ENCODE data around the gene FAM174C. TPM values are rescaled to one million over a fixed set of nuclear protein-coding genes. Genes with fewer than 3 reads are reported as not detected.

FAM174C gene
- total RNA-seq, 1 experiment from 2014 or later = 77.1 TPM

DNA sequence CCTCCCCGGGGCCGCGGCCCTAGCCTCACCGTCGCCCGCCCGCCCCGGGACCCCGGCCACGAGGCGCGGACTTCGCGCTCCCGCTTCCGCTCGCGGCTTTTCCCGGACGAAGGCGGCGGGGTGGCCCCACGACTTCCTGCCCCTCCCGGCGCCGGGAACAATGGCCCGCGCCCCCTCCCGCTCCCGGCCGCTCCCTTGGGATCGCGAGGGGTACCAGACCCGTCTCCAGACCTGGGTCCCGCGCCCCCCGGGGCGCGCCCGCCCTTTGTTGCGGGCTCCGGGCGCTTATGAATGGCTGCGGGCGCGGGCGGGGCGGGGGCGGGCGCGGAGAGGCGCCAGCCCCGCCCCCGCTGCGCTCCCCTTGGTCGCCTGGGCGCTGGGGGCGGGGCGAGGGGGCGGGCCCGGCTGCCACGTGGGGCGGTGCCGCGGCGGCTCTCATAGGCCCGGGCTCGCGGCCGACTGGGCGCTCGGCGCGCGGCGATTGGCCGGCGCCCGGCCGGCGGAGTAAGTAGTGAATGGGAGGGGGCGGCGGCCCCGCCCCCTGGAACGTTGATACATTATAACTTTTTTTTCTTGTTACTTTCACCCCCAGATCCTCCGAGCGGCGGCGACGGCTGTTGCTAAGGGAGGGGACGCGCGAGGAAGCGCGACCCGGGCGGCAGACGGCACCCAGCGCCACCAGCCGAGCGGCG lies 25.9 kb upstream of the FAM174C start (continued):
- no peak for TF ChIP-seq ATF3 (IDR thresholded peaks at IDR 0.05)
- TF ChIP-seq ELF1 (IDR thresholded peaks at IDR 0.05; ENCODE audit: borderline replicate concordance, low read depth) = no peak
- no peak for TF ChIP-seq EZH2phosphoT487 (IDR thresholded peaks at IDR 0.05; ENCODE audit: borderline replicate concordance)

DNA sequence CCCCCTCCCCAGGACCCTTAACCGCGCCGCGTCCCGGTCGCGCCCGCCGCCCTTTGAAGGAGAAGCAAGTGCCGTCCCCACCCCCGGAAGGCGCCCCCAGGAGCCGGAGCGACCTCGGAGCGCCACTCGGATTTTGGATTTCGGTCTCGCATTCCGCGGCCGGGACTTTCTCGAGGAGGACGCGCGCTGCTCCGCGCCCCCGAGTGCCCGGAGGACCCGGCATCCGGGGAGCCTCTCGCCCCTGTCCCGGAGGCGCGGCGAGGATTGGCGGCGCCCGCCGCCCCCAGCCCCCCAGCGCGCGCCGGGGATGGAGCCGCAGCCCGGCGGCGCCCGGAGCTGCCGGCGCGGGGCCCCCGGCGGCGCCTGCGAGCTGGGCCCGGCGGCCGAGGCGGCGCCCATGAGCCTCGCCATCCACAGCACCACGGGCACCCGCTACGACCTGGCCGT lies 25.3 kb upstream of the FAM174C start:
- ChIA-PET RAD21 (ENCODE audit: low non-redundant PET in 1 of 2, low total read pairs in 2 of 2, uncharacterized antibody in 2 of 2, unreplicated experiment in 2 of 2) (no interaction called here), CTCF (no interaction called here), POLR2A (no interaction called here)
- TF ChIP-seq POLR2AphosphoS5 (IDR thresholded peaks at IDR 0.05; ENCODE audit: low read depth, low read length) = no peak
- peak; percentile 43 for TF ChIP-seq TCF7L2 (IDR thresholded peaks at IDR 0.05; ENCODE audit: borderline replicate concordance, extremely low read depth, insufficient read depth, insufficient read length)
- no peaks in the 10 kb centered on the region for H3K27me3 ChIP-seq (ENCODE audit: insufficient read depth, low read length)
- no peak overlapping the region for H2AFZ ChIP-seq (ENCODE audit: low read depth, low read length, poor library complexity, severe bottlenecking)
- peak overlapping the region; percentile 99 for H3K27ac ChIP-seq (ENCODE audit: low read depth, low read length)
- H3K9me2 ChIP-seq (ENCODE audit: insufficient read depth) = no peaks in the 10 kb centered on the region
- intact Hi-C loops (cut with micrococcal nuclease) = loop anchor here (1.0 to 10.0 kb wide), 3 partner anchors 16 to 455 kb away; partner anchors contain the start of genes CNN2, PTBP1, RNU6-2 and TMEM259
- H3K4me2 ChIP-seq (ENCODE audit: low read length) = peak overlapping the region; percentile 99
- H3K4me1 ChIP-seq (ENCODE audit: control insufficient read depth in 1 of 2, insufficient read depth in 2 of 2, low read length in 2 of 2) = peaks cover 40 to 74% of the 10 kb centered on the region in 2 experiments
- peaks cover 59% of the 10 kb centered on the region for H3K79me2 ChIP-seq (ENCODE audit: insufficient read depth, low read length)
- H3K4me3 ChIP-seq (replicated peaks in 1 of 2; ENCODE audit: low read depth in 1 of 2, low read length in 2 of 2) = peak overlapping the region; percentile 68 to 74
- ATAC-seq (no peak), DNase-seq (ENCODE audit: low read depth, low spot score) (no peak)
- H4K20me1 ChIP-seq (ENCODE audit: insufficient read depth) = peaks cover 3% of the 10 kb centered on the region; the same call in 1 of the 2 replicates
- BruUV-seq (replicated peaks) = no TSS peak
- no peaks in the 10 kb centered on the region for H3K9me3 ChIP-seq (ENCODE audit: control insufficient read depth in 1 of 2, insufficient read depth in 1 of 2, low read depth in 1 of 2, low read length in 2 of 2)
- H3K36me3 ChIP-seq (ENCODE audit: control insufficient read depth in 1 of 2, insufficient read depth in 2 of 2, low read length in 2 of 2) = peaks cover 17 to 30% of the 10 kb centered on the region in 2 experiments
- peak overlapping the region; percentile 91 for H3K9ac ChIP-seq (ENCODE audit: low read length)
